ENCODE measurements around the gene PAX1. TPM values are rescaled to one million over a fixed set of nuclear protein-coding genes. Genes with fewer than 3 reads are reported as not detected.

PAX1 gene
- total and polyA plus RNA-seq, 8 donors: not detected

DNA sequence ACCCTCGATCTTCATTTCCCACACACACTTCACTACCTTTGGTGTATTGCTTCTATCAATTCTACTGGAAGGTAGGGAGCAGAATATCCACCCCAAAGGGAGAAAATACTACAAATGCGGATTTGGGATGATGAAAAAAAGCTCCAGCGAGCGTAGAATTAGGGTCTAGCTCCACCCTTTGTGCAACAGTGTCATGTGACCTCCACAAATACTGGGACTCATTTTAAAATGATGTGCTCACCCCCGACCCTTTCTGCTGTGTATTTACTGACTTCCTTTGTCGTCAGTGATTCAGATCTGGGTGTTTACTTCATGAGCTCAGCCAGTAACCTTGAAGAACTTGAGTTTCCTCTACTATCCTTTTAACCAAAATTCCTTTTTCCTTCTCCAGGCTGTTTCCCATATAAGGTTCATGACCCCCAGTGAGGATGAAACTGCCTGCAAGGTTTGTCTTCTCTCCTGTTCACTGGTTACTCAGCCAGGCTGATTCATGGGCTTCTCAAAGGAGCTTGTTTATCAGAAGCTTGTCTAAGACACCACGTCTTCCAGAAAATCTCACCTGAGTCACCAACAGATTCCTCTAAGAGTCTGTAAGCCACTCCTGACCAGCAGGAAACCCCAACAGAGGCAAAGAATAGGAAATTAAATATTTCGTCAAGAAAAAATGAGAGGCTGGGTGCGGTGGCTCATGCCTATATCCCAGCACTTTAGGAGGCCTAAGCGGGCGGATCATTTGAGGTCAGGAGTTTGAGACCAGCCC, 39.6 kb upstream of the PAX1 start:
- Histone ChIP-seq H3K4me1 (no peaks in the 10 kb centered on the region), H3K27me3 (no peaks in the 10 kb centered on the region), H3K36me3 (no peaks in the 10 kb centered on the region), H3K27ac (no peak overlapping the region), H3K9me3 (no peaks in the 10 kb centered on the region), H3K4me3 (no peak overlapping the region)
- FAIRE-seq (no peak), DNase-seq (no peak), ATAC-seq (no peak)
- TF ChIP-seq, protein P1, sequence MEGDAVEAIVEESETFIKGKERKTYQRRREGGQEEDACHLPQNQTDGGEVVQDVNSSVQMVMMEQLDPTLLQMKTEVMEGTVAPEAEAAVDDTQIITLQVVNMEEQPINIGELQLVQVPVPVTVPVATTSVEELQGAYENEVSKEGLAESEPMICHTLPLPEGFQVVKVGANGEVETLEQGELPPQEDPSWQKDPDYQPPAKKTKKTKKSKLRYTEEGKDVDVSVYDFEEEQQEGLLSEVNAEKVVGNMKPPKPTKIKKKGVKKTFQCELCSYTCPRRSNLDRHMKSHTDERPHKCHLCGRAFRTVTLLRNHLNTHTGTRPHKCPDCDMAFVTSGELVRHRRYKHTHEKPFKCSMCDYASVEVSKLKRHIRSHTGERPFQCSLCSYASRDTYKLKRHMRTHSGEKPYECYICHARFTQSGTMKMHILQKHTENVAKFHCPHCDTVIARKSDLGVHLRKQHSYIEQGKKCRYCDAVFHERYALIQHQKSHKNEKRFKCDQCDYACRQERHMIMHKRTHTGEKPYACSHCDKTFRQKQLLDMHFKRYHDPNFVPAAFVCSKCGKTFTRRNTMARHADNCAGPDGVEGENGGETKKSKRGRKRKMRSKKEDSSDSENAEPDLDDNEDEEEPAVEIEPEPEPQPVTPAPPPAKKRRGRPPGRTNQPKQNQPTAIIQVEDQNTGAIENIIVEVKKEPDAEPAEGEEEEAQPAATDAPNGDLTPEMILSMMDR (IDR thresholded peaks at IDR 0.05): no peak
- intact Hi-C loops (cut with DNase I): no loop called here
- 50 to 60% methylated on average over 11 of the region's 11 CpGs for WGBS, 2 donors

DNA sequence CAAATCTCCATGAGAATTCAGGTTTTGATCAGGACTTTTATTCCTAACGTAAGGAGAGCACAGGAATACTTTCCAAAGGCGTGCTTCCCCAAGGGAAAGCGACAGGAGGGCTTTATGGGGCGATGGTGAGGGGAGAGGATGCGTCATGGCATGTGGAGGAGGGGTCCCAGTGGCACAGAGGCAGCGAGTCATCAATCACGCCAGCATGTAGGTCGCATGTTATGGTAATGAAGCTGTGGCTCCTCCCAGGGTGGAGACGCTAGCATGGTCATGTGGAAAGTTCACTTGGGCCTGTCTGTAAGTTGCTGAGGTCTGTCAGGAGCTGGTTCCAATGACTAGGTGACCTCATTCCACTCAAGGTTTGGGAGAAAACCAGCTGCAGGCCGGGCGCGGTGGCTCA, 35.3 kb upstream of the PAX1 start:
- no peak for FAIRE-seq
- 74 to 76% methylated on average over 12 of the region's 12 CpGs for WGBS, 2 donors
- no peaks in the 10 kb centered on the region for H3K4me1 ChIP-seq
- TF ChIP-seq, protein P1 (IDR thresholded peaks at IDR 0.05): no peak
- intact Hi-C loops (cut with DNase I): no loop called here
- no peak overlapping the region for H3K27ac ChIP-seq
- no peaks in the 10 kb centered on the region for H3K36me3 ChIP-seq
- H3K4me3 ChIP-seq: no peak overlapping the region
- DNase-seq: no peak
- ATAC-seq: no peak
- H3K27me3 ChIP-seq: no peaks in the 10 kb centered on the region
- H3K9me3 ChIP-seq: no peaks in the 10 kb centered on the region

DNA sequence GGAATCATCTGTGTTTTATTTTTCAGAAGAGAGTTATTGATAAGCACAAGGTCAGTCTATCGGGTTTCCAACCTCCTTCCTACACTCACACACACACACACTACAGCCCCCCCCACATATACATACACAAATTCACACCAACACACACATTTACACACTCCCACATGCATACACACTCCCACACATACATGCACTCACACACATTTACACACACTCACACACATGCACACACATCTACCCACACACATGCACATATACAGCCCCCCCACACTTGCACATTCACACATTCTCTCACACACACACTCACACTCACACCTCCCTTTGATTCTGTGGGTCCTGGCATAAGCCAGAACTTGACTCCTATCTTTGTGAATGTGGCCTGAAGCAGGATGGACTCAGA, 34.5 kb upstream of the PAX1 start:
- H3K4me1 ChIP-seq: no peaks in the 10 kb centered on the region
- no peaks in the 10 kb centered on the region for H3K36me3 ChIP-seq
- H3K27ac ChIP-seq: no peak overlapping the region
- FAIRE-seq (no peak), ATAC-seq (no peak), DNase-seq (no peak)
- H3K27me3 ChIP-seq: no peaks in the 10 kb centered on the region
- WGBS, 2 donors: 23 to 26% methylated on average over 1 of the region's 1 CpG
- H3K9me3 ChIP-seq: no peaks in the 10 kb centered on the region
- TF ChIP-seq, protein P1 (IDR thresholded peaks at IDR 0.05): no peak
- H3K4me3 ChIP-seq: no peak overlapping the region
- intact Hi-C loops (cut with DNase I): no loop called here

DNA sequence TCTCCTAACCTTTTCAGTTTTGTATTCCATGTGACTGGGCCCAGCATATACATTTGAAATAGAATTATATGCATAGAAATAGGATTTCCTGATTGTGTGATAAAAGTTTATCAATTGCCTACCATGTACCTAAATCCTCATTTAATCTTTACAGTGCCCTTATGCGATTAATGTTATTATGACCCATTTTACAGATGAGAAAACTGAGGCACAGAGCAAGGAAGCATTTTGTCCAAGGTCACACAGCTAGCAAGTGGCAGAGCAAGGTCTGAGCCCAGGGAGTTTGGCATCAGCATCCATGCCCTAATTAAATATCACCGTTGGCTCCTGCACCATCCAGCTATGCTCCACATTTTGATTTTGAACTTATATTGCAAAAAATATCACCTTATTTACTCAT, 28.2 kb upstream of the PAX1 start:
- FAIRE-seq: no peak
- TF ChIP-seq, protein P1 (IDR thresholded peaks at IDR 0.05): no peak
- Histone ChIP-seq H3K9me3 (no peaks in the 10 kb centered on the region), H3K27me3 (peaks cover 0 to 2% (median 0%) of the 10 kb centered on the region in 4 donors), H3K36me3 (no peaks in the 10 kb centered on the region), H3K27ac (no peak overlapping the region), H3K4me1 (no peaks in the 10 kb centered on the region), H3K4me3 (no peak overlapping the region)
- ATAC-seq: no peak
- WGBS, 2 donors: 76 to 83% methylated on average over 2 of the region's 2 CpGs
- no peak for DNase-seq
- intact Hi-C loops (cut with DNase I): no loop called here

DNA sequence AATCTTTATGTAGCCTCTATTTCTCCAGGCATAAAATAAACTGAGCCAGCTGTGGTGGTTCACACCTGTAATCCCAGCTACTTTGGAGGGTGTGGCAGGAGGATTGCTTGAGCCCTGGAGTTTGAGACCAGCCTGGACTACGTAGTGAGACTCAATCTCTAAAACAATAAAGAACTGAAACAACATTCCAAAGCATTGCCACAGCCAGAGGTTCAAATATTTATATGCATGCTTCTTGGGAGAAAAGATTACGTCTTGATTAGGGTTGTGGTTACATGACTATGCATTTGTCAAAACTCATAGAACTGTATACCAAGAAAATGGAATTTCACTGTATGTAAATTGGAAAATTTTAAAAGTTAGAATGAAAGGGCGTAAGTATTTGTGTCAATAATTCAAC, 27.7 kb upstream of the PAX1 start:
- H3K36me3 ChIP-seq: no peaks in the 10 kb centered on the region
- H3K4me1 ChIP-seq: no peaks in the 10 kb centered on the region
- H3K27me3 ChIP-seq: peaks cover 0 to 2% (median 0%) of the 10 kb centered on the region in 4 donors
- H3K4me3 ChIP-seq: no peak overlapping the region
- TF ChIP-seq, protein P1 (IDR thresholded peaks at IDR 0.05): no peak
- WGBS, 2 donors: 29 to 33% methylated on average over 3 of the region's 3 CpGs
- no peak overlapping the region for H3K27ac ChIP-seq
- FAIRE-seq: no peak
- intact Hi-C loops (cut with DNase I): no loop called here
- ATAC-seq: no peak
- no peak for DNase-seq
- no peaks in the 10 kb centered on the region for H3K9me3 ChIP-seq

Measured in pancreas (tissue), 10 donors.